H9 (cell line): Measurements from ENCODE around the gene NFE2. TPM values are rescaled to one million over a fixed set of nuclear protein-coding genes. Genes with fewer than 3 reads are reported as not detected.

Source experiments
- DNase-seq: peaks from one replicate; pipeline ENCODE4 v3.0.0-alpha.2; 2017
- H2AFZ ChIP-seq: one replicate; pipeline ENCODE4 v1.6.1; 2013; ENCODE audit warnings: mild to moderate bottlenecking, low read length, control low read depth, moderate library complexity
- H2AK5ac ChIP-seq: 2 replicates; pipeline ENCODE4 v1.6.1; 2013; ENCODE audit warnings: low read length, control low read depth, mixed read lengths; ENCODE audit not compliant: insufficient read length
- H2BK120ac ChIP-seq: one replicate; pipeline ENCODE4 v1.6.1; 2013; ENCODE audit warnings: low read depth, mild to moderate bottlenecking, low read length, control low read depth, inconsistent platforms; ENCODE audit not compliant: poor library complexity, severe bottlenecking
- H2BK12ac ChIP-seq: 2 replicates; pipeline ENCODE4 v1.6.1; 2013; ENCODE audit warnings: low read length, control low read depth, mixed read lengths, low read depth; ENCODE audit not compliant: insufficient read length
- H2BK15ac ChIP-seq: 2 replicates; pipeline ENCODE4 v1.6.1; 2013; ENCODE audit warnings: low read depth, low read length, control low read depth
- H2BK20ac ChIP-seq: one replicate; pipeline ENCODE4 v1.6.1; 2013; ENCODE audit warnings: low read depth, mild to moderate bottlenecking, low read length, control low read depth, inconsistent platforms; ENCODE audit not compliant: poor library complexity, severe bottlenecking
- H2BK5ac ChIP-seq: 2 replicates; pipeline ENCODE4 v1.6.1; 2013; ENCODE audit warnings: low read length, control low read depth, mixed read lengths; ENCODE audit not compliant: insufficient read length
- H3K14ac ChIP-seq: 2 replicates; pipeline ENCODE4 v1.6.1; 2013; ENCODE audit warnings: low read length, control low read depth; ENCODE audit not compliant: insufficient read depth
- H3K18ac ChIP-seq: 2 replicates; pipeline ENCODE4 v1.6.1; 2013; ENCODE audit warnings: low read depth, mild to moderate bottlenecking, mixed read lengths, low read length, control low read depth; ENCODE audit not compliant: insufficient read length
- H3K23ac ChIP-seq: 2 replicates; pipeline ENCODE4 v1.6.1; 2013; ENCODE audit warnings: low read length, control low read depth, mixed read lengths, low read depth; ENCODE audit not compliant: insufficient read length
- H3K23me2 ChIP-seq: 2 replicates; pipeline ENCODE4 v1.6.1; 2013; ENCODE audit warnings: low read depth, mild to moderate bottlenecking, mixed read lengths, low read length, control low read depth; ENCODE audit not compliant: insufficient read length, poor library complexity, severe bottlenecking
- H3K27ac ChIP-seq: 2 replicates; pipeline ENCODE4 v1.5.1; 2013; ENCODE audit warnings: low read length, control low read depth, mixed read lengths, low read depth; ENCODE audit not compliant: insufficient read length
- H3K27me3 ChIP-seq: 2 replicates; pipeline ENCODE4 v1.6.1; 2013; ENCODE audit warnings: low read length, control low read depth, inconsistent platforms; ENCODE audit not compliant: insufficient read depth
- H3K4ac ChIP-seq: 2 replicates; pipeline ENCODE4 v1.6.1; 2013; ENCODE audit warnings: low read depth, mild to moderate bottlenecking, control low read depth, inconsistent platforms, low read length, moderate library complexity
- H3K4me1 ChIP-seq: 2 replicates; pipeline ENCODE4 v1.6.1; 2013; ENCODE audit warnings: low read length, control low read depth, inconsistent platforms; ENCODE audit not compliant: insufficient read depth
- H3K4me2 ChIP-seq: 2 replicates; pipeline ENCODE4 v1.6.1; 2013; ENCODE audit warnings: low read length, control low read depth, mixed read lengths; ENCODE audit not compliant: insufficient read length, insufficient read depth
- H3K56ac ChIP-seq: 2 replicates; pipeline ENCODE4 v1.6.1; 2013; ENCODE audit warnings: low read depth, mild to moderate bottlenecking, mixed read lengths, low read length, control low read depth; ENCODE audit not compliant: insufficient read length
- H3K79me1 ChIP-seq: 2 replicates; pipeline ENCODE4 v1.6.1; 2013; ENCODE audit warnings: low read depth, mild to moderate bottlenecking, moderate library complexity, low read length, control low read depth, inconsistent platforms; ENCODE audit not compliant: insufficient read depth, poor library complexity, severe bottlenecking
- H3K79me2 ChIP-seq: 2 replicates; pipeline ENCODE4 v1.6.1; 2013; ENCODE audit warnings: low read length, control low read depth, inconsistent platforms; ENCODE audit not compliant: insufficient read depth
- H3K9ac ChIP-seq: 2 replicates; pipeline ENCODE4 v1.6.1; 2013; ENCODE audit warnings: low read length, control low read depth, mixed read lengths; ENCODE audit not compliant: insufficient read length; ENCODE audit errors: extremely low read depth
- H3K9me3 ChIP-seq: one replicate; pipeline ENCODE4 v1.6.1; 2013; ENCODE audit warnings: low read depth, low read length, inconsistent platforms; ENCODE audit not compliant: control insufficient read depth
- H3T11ph ChIP-seq: one replicate; pipeline ENCODE4 v1.6.1; 2013; ENCODE audit warnings: mild to moderate bottlenecking, low read length, control low read depth, inconsistent platforms
- H4K20me1 ChIP-seq: one replicate; pipeline ENCODE4 v1.6.1; 2013; ENCODE audit not compliant: control insufficient read depth, insufficient read length, insufficient read depth
- H4K5ac ChIP-seq: 2 replicates; pipeline ENCODE4 v1.6.1; 2013; ENCODE audit warnings: low read depth, mild to moderate bottlenecking, mixed read lengths, low read length, control low read depth; ENCODE audit not compliant: insufficient read length
- H4K8ac ChIP-seq: replicated peaks from 2 replicates; pipeline ENCODE4 v1.6.1; 2013; ENCODE audit warnings: low read length, control low read depth, mixed read lengths, low read depth; ENCODE audit not compliant: insufficient read length
- H4K91ac ChIP-seq: 2 replicates; pipeline ENCODE4 v1.6.1; 2013; ENCODE audit warnings: low read depth, mild to moderate bottlenecking, moderate library complexity, mixed read lengths, low read length, control low read depth; ENCODE audit not compliant: insufficient read length
- H3K27ac Mint-ChIP-seq, 3 experiments: 2 replicates in 2 of 3; 3 replicates in 1 of 3; pipeline ENCODE4 v1.8.0; 2020 to 2021; ENCODE audit warnings: mixed read lengths in 3 of 3, mild to moderate bottlenecking in 1 of 3, moderate library complexity in 1 of 3
- H3K27me3 Mint-ChIP-seq: 2 replicates; pipeline ENCODE4 v1.8.0; 2021; ENCODE audit warnings: low read depth, mild to moderate bottlenecking, moderate library complexity, mixed read lengths
- H3K36me3 Mint-ChIP-seq, 3 experiments: 2 replicates in 2 of 3; 3 replicates in 1 of 3; pipeline ENCODE4 v1.8.0; 2020 to 2021; ENCODE audit warnings: low read depth in 3 of 3, mixed read lengths in 3 of 3; ENCODE audit not compliant: insufficient read depth in 1 of 3
- H3K4me1 Mint-ChIP-seq, 2 experiments: 2 replicates each; pipeline ENCODE4 v1.8.0; 2020; ENCODE audit warnings: mixed read lengths in 2 of 2
- H3K4me3 Mint-ChIP-seq, 2 experiments: 2 replicates in 1 of 2; 3 replicates in 1 of 2; pipeline ENCODE4 v1.8.0; 2020 to 2021; ENCODE audit warnings: mild to moderate bottlenecking in 2 of 2, mixed read lengths in 2 of 2, moderate library complexity in 1 of 2
- H3K9me3 Mint-ChIP-seq, 2 experiments: 2 replicates in 1 of 2; 3 replicates in 1 of 2; pipeline ENCODE4 v1.8.0; 2020; ENCODE audit warnings: mild to moderate bottlenecking in 2 of 2, mixed read lengths in 2 of 2, moderate library complexity in 1 of 2
- WGBS: extraction: QIAGEN DNeasy Blood & Tissue Kit; methylation state at CpG from one replicate; pipeline ENCODE4 v1.1.7; 2013; ENCODE audit warnings: missing lambda C conversion rate, low lambda C conversion rate, mixed read lengths; ENCODE audit not compliant: insufficient read length; ENCODE audit errors: extremely low coverage; 5-methylcytosine and 5-hydroxymethylcytosine counted together
- total RNA-seq: library from RNA; stranded (reverse); gene quantifications from 2 replicates; pipeline ENCODE4 v1.2.1, GENCODE V29; 2021
- TF ChIP-seq, protein P1 (sequence below): fragments of 200-600 bp; sonication (generic); conservative IDR thresholded peaks from 3 replicates; pipeline ENCODE4 v1.8.0; 2021; ENCODE audit warnings: antibody characterized with exemption, mild to moderate bottlenecking

Gene NFE2
- total RNA-seq, 1 experiment from 2014 or later, result 1.2 TPM

DNA sequence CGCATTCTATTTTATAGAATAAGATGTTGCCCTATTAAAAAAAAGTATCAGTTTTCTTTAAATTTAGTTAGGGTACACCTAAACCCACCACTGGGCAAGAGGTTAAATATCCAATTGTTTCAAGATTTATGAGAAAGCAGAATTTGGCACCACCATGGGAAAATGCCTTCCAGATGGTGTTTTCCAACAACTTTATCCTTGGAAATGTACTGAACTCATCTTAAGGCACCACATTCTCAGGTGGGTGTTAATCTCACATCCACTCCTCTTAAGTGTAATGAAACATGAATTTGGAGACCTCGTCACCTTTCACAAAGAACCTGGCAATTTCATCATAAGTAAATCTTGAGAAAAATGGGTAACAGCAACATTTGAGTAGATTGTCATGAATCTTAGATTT lies 34.0 kb downstream of the NFE2 start:
- no peaks in the 10 kb centered on the region for H4K20me1 ChIP-seq
- no peak overlapping the region for H3K4me2 ChIP-seq
- no peaks in the 10 kb centered on the region for H3K79me1 ChIP-seq
- H3K18ac ChIP-seq, result no peak overlapping the region
- H3K79me2 ChIP-seq, result no peaks in the 10 kb centered on the region; the same call in 1 of the 2 replicates
- Mint-ChIP-seq H3K27ac (0 out of 7 replicates have a peak overlapping the region, but pooled peaks of 1 of the 3 experiments have one; percentile 41), H3K27me3 (no peaks in the 10 kb centered on the region), H3K9me3 (0 out of 5 replicates have a peak, but pooled peaks cover 0 to 5% of the 10 kb centered on the region in 2 experiments), H3K36me3 (peaks cover 6 to 17% (median 8%) of the 10 kb centered on the region in 3 experiments), H3K4me1 (peaks cover 11 to 29% of the 10 kb centered on the region in 2 experiments), H3K4me3 (no peak overlapping the region)
- H3K27ac ChIP-seq, result no peak overlapping the region
- H2BK5ac ChIP-seq, result no peak overlapping the region
- no peak overlapping the region for H3K14ac ChIP-seq
- no peak overlapping the region for H3K9ac ChIP-seq
- H3K23me2 ChIP-seq, result no peaks in the 10 kb centered on the region
- H3K4me1 ChIP-seq, result peaks cover 9% of the 10 kb centered on the region; the same call in 1 of the 2 replicates
- no peak overlapping the region for H2BK20ac ChIP-seq
- no peak overlapping the region for H2BK12ac ChIP-seq
- TF ChIP-seq, protein P1, sequence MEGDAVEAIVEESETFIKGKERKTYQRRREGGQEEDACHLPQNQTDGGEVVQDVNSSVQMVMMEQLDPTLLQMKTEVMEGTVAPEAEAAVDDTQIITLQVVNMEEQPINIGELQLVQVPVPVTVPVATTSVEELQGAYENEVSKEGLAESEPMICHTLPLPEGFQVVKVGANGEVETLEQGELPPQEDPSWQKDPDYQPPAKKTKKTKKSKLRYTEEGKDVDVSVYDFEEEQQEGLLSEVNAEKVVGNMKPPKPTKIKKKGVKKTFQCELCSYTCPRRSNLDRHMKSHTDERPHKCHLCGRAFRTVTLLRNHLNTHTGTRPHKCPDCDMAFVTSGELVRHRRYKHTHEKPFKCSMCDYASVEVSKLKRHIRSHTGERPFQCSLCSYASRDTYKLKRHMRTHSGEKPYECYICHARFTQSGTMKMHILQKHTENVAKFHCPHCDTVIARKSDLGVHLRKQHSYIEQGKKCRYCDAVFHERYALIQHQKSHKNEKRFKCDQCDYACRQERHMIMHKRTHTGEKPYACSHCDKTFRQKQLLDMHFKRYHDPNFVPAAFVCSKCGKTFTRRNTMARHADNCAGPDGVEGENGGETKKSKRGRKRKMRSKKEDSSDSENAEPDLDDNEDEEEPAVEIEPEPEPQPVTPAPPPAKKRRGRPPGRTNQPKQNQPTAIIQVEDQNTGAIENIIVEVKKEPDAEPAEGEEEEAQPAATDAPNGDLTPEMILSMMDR, result no peak
- H3T11ph ChIP-seq, result no peak overlapping the region
- no peak overlapping the region for H4K91ac ChIP-seq
- H3K56ac ChIP-seq, result no peak overlapping the region
- H3K27me3 ChIP-seq, result no peaks in the 10 kb centered on the region
- no peak overlapping the region for H4K5ac ChIP-seq
- H2BK120ac ChIP-seq, result no peak overlapping the region
- no peak overlapping the region for H2BK15ac ChIP-seq
- no peak overlapping the region for H3K4ac ChIP-seq
- H3K9me3 ChIP-seq, result no peaks in the 10 kb centered on the region
- no peak overlapping the region for H4K8ac ChIP-seq
- no peak overlapping the region for H3K23ac ChIP-seq
- 100% methylated on average over 1 of the region's 2 CpGs for WGBS
- no peak overlapping the region for H2AFZ ChIP-seq
- DNase-seq, result no peak
- H2AK5ac ChIP-seq, result no peak overlapping the region
